ENCODE data around the gene MYOZ3.

MYOZ3 gene

GRCh38 chr5:150647275-150648251, 13.5 kb upstream of the MYOZ3 start:
- peaks cover 20% of the 10 kb centered on the region for H3K4me1 ChIP-seq (ENCODE audit: control insufficient read depth, low read depth, low read length)
- no peak overlapping the region for H4K5ac ChIP-seq (ENCODE audit: low read length)
- no peaks in the 10 kb centered on the region for H3K27me3 ChIP-seq (ENCODE audit: insufficient read depth, low read length, poor library complexity)
- H2AK5ac ChIP-seq (ENCODE audit: low read length) = no peak overlapping the region
- no peak overlapping the region for H3K4ac ChIP-seq (ENCODE audit: low read depth, low read length)
- H3K36me3 ChIP-seq (ENCODE audit: control insufficient read depth, insufficient read depth, low read length) = no peaks in the 10 kb centered on the region
- no peak overlapping the region for H3K23ac ChIP-seq (ENCODE audit: low read length)
- H4K8ac ChIP-seq (ENCODE audit: low read depth, low read length) = no peak overlapping the region
- no CpG with 5 or more reads among the region's 25 CpGs for WGBS (ENCODE audit: extremely low coverage, insufficient coverage, low lambda C conversion rate)
- no peak overlapping the region for H3K9ac ChIP-seq (ENCODE audit: low read length)
- H3K79me1 ChIP-seq (ENCODE audit: low read length) = no peaks in the 10 kb centered on the region
- no peak overlapping the region for H2BK5ac ChIP-seq (ENCODE audit: low read length)
- H3K27ac ChIP-seq (ENCODE audit: low read depth, low read length) = no peak overlapping the region
- DNase-seq = no peak
- H3K4me3 ChIP-seq (ENCODE audit: low read length) = no peak overlapping the region
- H2BK15ac ChIP-seq (replicated peaks; ENCODE audit: low read depth) = no peak overlapping the region
- H3K18ac ChIP-seq (ENCODE audit: low read length) = no peak overlapping the region
- H3K56ac ChIP-seq (ENCODE audit: low read length) = no peak overlapping the region
- no peak overlapping the region for H3K4me2 ChIP-seq (ENCODE audit: low read length)
- no peak overlapping the region for H2BK120ac ChIP-seq (ENCODE audit: low read depth, low read length)
- no peaks in the 10 kb centered on the region for H3K79me2 ChIP-seq (ENCODE audit: control insufficient read depth, insufficient read depth, low read length)

GRCh38 chr5:150648294-150649107, 12.6 kb upstream of the MYOZ3 start:
- Histone ChIP-seq H3K9ac (ENCODE audit: low read length) (no peak overlapping the region), H3K27ac (ENCODE audit: low read depth, low read length) (no peak overlapping the region), H2BK5ac (ENCODE audit: low read length) (no peak overlapping the region), H3K18ac (ENCODE audit: low read length) (no peak overlapping the region), H3K4ac (ENCODE audit: low read depth, low read length) (no peak overlapping the region), H3K4me3 (ENCODE audit: low read length) (no peak overlapping the region), H4K5ac (ENCODE audit: low read length) (no peak overlapping the region), H2BK15ac (replicated peaks; ENCODE audit: low read depth) (no peak overlapping the region), H2AK5ac (ENCODE audit: low read length) (no peak overlapping the region), H3K27me3 (ENCODE audit: insufficient read depth, low read length, poor library complexity) (no peaks in the 10 kb centered on the region), H3K56ac (ENCODE audit: low read length) (no peak overlapping the region), H3K4me1 (ENCODE audit: control insufficient read depth, low read depth, low read length) (peaks cover 20% of the 10 kb centered on the region), H3K4me2 (ENCODE audit: low read length) (no peak overlapping the region), H4K8ac (ENCODE audit: low read depth, low read length) (no peak overlapping the region), H3K79me1 (ENCODE audit: low read length) (no peaks in the 10 kb centered on the region), H3K79me2 (ENCODE audit: control insufficient read depth, insufficient read depth, low read length) (no peaks in the 10 kb centered on the region), H2BK120ac (ENCODE audit: low read depth, low read length) (no peak overlapping the region), H3K36me3 (ENCODE audit: control insufficient read depth, insufficient read depth, low read length) (no peaks in the 10 kb centered on the region), H3K23ac (ENCODE audit: low read length) (no peak overlapping the region)
- no CpG with 5 or more reads among the region's 16 CpGs for WGBS (ENCODE audit: extremely low coverage, insufficient coverage, low lambda C conversion rate)
- no peak for DNase-seq

GRCh38 chr5:150649108-150650020, 11.7 kb upstream of the MYOZ3 start:
- no peak overlapping the region for H3K56ac ChIP-seq (ENCODE audit: low read length)
- no peak overlapping the region for H3K9ac ChIP-seq (ENCODE audit: low read length)
- H3K36me3 ChIP-seq (ENCODE audit: control insufficient read depth, insufficient read depth, low read length) = no peaks in the 10 kb centered on the region
- no peak overlapping the region for H3K4me2 ChIP-seq (ENCODE audit: low read length)
- H3K4ac ChIP-seq (ENCODE audit: low read depth, low read length) = no peak overlapping the region
- DNase-seq = no peak
- H2AK5ac ChIP-seq (ENCODE audit: low read length) = no peak overlapping the region
- H4K5ac ChIP-seq (ENCODE audit: low read length) = no peak overlapping the region
- no peaks in the 10 kb centered on the region for H3K79me2 ChIP-seq (ENCODE audit: control insufficient read depth, insufficient read depth, low read length)
- H3K79me1 ChIP-seq (ENCODE audit: low read length) = no peaks in the 10 kb centered on the region
- WGBS (ENCODE audit: extremely low coverage, insufficient coverage, low lambda C conversion rate) = no CpG with 5 or more reads among the region's 46 CpGs
- no peaks in the 10 kb centered on the region for H3K27me3 ChIP-seq (ENCODE audit: insufficient read depth, low read length, poor library complexity)
- H3K23ac ChIP-seq (ENCODE audit: low read length) = no peak overlapping the region
- H4K8ac ChIP-seq (ENCODE audit: low read depth, low read length) = no peak overlapping the region
- H2BK5ac ChIP-seq (ENCODE audit: low read length) = no peak overlapping the region
- no peak overlapping the region for H2BK15ac ChIP-seq (replicated peaks; ENCODE audit: low read depth)
- no peak overlapping the region for H3K27ac ChIP-seq (ENCODE audit: low read depth, low read length)
- no peak overlapping the region for H2BK120ac ChIP-seq (ENCODE audit: low read depth, low read length)
- H3K4me1 ChIP-seq (ENCODE audit: control insufficient read depth, low read depth, low read length) = peaks cover 17% of the 10 kb centered on the region
- H3K18ac ChIP-seq (ENCODE audit: low read length) = no peak overlapping the region
- no peak overlapping the region for H3K4me3 ChIP-seq (ENCODE audit: low read length)

GRCh38 chr5:150650021-150651006, 10.7 kb upstream of the MYOZ3 start:
- no CpG with 5 or more reads among the region's 38 CpGs for WGBS (ENCODE audit: extremely low coverage, insufficient coverage, low lambda C conversion rate)
- H3K27ac ChIP-seq (ENCODE audit: low read depth, low read length) = peak overlapping the region; percentile 16
- H3K23ac ChIP-seq (ENCODE audit: low read length) = no peak overlapping the region
- no peak overlapping the region for H3K18ac ChIP-seq (ENCODE audit: low read length)
- H3K4me2 ChIP-seq (ENCODE audit: low read length) = no peak overlapping the region
- no peak overlapping the region for H2BK120ac ChIP-seq (ENCODE audit: low read depth, low read length)
- H3K36me3 ChIP-seq (ENCODE audit: control insufficient read depth, insufficient read depth, low read length) = no peaks in the 10 kb centered on the region
- H2AK5ac ChIP-seq (ENCODE audit: low read length) = no peak overlapping the region
- no peaks in the 10 kb centered on the region for H3K79me1 ChIP-seq (ENCODE audit: low read length)
- no peak for DNase-seq
- H2BK15ac ChIP-seq (replicated peaks; ENCODE audit: low read depth) = no peak overlapping the region
- H3K9ac ChIP-seq (ENCODE audit: low read length) = peak overlapping the region; percentile 2
- H3K4me3 ChIP-seq (ENCODE audit: low read length) = no peak overlapping the region
- H3K27me3 ChIP-seq (ENCODE audit: insufficient read depth, low read length, poor library complexity) = no peaks in the 10 kb centered on the region
- peak overlapping the region; percentile 70 for H3K56ac ChIP-seq (ENCODE audit: low read length)
- H4K8ac ChIP-seq (ENCODE audit: low read depth, low read length) = no peak overlapping the region
- H3K4ac ChIP-seq (ENCODE audit: low read depth, low read length) = no peak overlapping the region
- H2BK5ac ChIP-seq (ENCODE audit: low read length) = no peak overlapping the region
- peaks cover 8% of the 10 kb centered on the region for H3K4me1 ChIP-seq (ENCODE audit: control insufficient read depth, low read depth, low read length)
- H3K79me2 ChIP-seq (ENCODE audit: control insufficient read depth, insufficient read depth, low read length) = no peaks in the 10 kb centered on the region
- no peak overlapping the region for H4K5ac ChIP-seq (ENCODE audit: low read length)

Data from mesendoderm (in vitro differentiated cells).